ENCODE data around the gene PF4V1.

Gene PF4V1

DNA sequence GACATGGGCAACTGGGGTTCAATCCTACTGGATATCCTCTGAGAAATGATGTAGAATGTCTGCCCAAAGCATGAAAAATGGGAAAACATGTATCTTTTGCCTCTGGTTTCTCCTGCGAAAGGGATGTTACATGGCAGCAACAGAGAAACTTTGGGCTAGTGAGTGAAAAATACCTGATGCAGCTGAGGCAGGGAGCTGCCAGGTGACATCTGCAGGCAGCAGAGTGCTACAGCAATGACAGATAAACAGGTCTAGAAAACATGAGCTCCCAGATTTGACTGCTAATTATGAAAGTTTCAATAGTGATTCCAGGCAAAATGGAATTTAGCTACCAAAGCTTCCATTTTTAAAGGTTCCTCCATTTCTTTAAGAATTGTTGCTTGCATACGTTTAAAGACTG is 11.3 kb downstream of the PF4V1 start:
- no peak overlapping the region for H3K4me3 Mint-ChIP-seq
- H3K27me3 Mint-ChIP-seq (ENCODE audit: low read depth) = peaks cover 64% of the 10 kb centered on the region
- H3K27ac Mint-ChIP-seq = no peak overlapping the region
- no peaks in the 10 kb centered on the region for H3K36me3 Mint-ChIP-seq (ENCODE audit: low read depth)
- TF ChIP-seq, protein P1, sequence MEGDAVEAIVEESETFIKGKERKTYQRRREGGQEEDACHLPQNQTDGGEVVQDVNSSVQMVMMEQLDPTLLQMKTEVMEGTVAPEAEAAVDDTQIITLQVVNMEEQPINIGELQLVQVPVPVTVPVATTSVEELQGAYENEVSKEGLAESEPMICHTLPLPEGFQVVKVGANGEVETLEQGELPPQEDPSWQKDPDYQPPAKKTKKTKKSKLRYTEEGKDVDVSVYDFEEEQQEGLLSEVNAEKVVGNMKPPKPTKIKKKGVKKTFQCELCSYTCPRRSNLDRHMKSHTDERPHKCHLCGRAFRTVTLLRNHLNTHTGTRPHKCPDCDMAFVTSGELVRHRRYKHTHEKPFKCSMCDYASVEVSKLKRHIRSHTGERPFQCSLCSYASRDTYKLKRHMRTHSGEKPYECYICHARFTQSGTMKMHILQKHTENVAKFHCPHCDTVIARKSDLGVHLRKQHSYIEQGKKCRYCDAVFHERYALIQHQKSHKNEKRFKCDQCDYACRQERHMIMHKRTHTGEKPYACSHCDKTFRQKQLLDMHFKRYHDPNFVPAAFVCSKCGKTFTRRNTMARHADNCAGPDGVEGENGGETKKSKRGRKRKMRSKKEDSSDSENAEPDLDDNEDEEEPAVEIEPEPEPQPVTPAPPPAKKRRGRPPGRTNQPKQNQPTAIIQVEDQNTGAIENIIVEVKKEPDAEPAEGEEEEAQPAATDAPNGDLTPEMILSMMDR (IDR thresholded peaks at IDR 0.05; ENCODE audit: unreplicated experiment in 3 of 3) = peak; percentile 32 to 52 (median 42)
- H3K4me1 Mint-ChIP-seq = peaks cover 3% of the 10 kb centered on the region
- H3K9me3 Mint-ChIP-seq = no peaks in the 10 kb centered on the region

DNA sequence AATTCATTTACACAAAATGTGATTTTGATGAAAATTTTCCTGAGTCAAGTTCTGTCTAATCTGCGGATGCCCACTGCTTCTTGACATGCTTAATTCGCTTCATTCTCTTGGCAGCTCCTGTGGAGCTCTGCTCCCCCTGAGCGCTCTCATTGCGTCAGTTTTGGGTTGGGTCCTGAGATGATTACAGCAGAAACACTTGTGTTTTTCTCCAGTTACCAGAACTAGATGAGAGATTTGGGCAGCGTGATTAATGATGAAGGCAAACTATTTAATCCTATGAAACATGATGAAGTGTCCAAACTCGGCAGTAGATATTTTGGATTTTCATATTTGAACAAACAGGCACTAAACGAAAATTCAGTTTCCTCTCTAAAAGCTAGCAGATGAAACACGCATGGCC is 11.9 kb downstream of the PF4V1 start:
- Mint-ChIP-seq H3K27me3 (ENCODE audit: low read depth) (peaks cover 70% of the 10 kb centered on the region), H3K4me1 (peaks cover 3% of the 10 kb centered on the region), H3K27ac (no peak overlapping the region), H3K4me3 (no peak overlapping the region), H3K36me3 (ENCODE audit: low read depth) (no peaks in the 10 kb centered on the region), H3K9me3 (no peaks in the 10 kb centered on the region)
- TF ChIP-seq, protein P1 (IDR thresholded peaks at IDR 0.05; ENCODE audit: unreplicated experiment in 3 of 3) = no peak

DNA sequence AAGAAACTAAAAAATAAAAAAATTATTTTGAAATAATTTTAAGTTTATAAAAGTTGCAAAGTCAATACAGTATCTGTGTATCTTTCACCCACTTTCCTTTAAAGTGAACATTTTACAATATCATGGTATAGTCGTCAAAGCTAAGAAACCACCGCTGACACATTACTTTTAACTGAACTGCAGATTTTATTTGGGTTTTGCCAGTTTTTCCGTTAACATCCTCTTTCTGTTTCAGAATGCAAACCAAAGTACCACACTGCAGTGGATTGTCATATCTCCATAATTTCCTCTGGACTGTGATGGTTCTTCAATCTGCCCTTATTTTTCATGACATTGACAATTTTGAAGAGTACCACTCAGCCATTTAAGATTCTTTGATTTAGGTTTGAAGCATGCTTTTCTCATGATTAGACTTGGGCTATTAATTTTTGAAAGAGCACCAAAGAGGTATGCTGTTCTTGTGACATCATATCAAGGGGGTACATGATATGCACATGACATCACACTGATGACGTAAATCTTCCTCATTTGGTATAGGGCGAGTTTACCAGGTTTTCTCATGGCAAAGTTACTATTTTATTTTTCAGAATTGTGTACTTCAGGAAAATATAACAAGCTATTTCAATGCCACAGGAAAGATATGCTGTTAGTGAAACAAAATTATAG is 12.5 kb downstream of the PF4V1 start:
- H3K27me3 Mint-ChIP-seq (ENCODE audit: low read depth) = peaks cover 76% of the 10 kb centered on the region
- H3K27ac Mint-ChIP-seq = no peak overlapping the region
- no peaks in the 10 kb centered on the region for H3K9me3 Mint-ChIP-seq
- no peaks in the 10 kb centered on the region for H3K36me3 Mint-ChIP-seq (ENCODE audit: low read depth)
- no peak overlapping the region for H3K4me3 Mint-ChIP-seq
- TF ChIP-seq, protein P1 (IDR thresholded peaks at IDR 0.05; ENCODE audit: unreplicated experiment in 3 of 3) = no peak
- H3K4me1 Mint-ChIP-seq = peaks cover 3% of the 10 kb centered on the region

DNA sequence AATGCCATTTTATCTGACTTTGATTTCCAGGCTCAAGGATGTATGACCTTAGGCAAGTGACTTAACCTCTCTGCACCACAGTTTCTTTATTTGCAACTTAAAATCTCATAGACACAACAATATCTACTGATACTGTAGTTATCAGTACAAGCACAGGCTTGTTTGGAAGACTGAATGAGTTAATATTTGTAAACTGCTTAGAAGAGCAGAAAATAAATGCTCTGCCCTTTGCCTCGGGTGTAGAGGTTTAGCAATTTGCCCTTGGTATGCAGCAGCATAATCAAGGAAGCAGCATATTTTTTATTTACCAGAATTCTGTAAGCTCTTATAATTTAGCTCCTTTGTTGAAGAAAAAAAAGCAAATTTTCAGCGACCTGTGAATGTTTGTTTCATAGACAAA is 13.2 kb downstream of the PF4V1 start:
- TF ChIP-seq, protein P1 (IDR thresholded peaks at IDR 0.05; ENCODE audit: unreplicated experiment in 3 of 3) = no peak
- Mint-ChIP-seq H3K27me3 (ENCODE audit: low read depth) (peaks cover 82% of the 10 kb centered on the region), H3K36me3 (ENCODE audit: low read depth) (no peaks in the 10 kb centered on the region), H3K9me3 (no peaks in the 10 kb centered on the region), H3K27ac (no peak overlapping the region), H3K4me1 (peaks cover 3% of the 10 kb centered on the region), H3K4me3 (no peak overlapping the region)

DNA sequence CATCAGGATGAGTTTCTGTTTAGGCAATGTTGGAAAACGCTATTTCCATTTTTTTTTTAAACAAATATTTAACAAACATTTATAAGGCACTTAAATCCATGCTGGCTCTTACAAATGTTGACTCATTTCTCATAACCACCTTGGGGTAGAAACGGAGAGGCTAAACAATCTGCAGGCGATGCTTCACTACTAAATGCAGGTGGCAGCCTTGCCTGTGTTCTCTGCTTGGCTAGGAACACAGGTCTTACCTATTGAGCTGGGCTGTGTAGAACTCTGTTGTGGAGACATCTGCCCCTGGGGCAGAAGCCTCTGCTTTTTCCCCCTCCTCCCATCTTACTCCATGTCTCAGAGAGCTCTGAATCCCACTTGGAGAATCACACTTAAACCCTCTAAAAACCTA is 14.7 kb downstream of the PF4V1 start:
- TF ChIP-seq, protein P1 (IDR thresholded peaks at IDR 0.05; ENCODE audit: unreplicated experiment in 3 of 3) = no peak
- Mint-ChIP-seq H3K27me3 (ENCODE audit: low read depth) (peaks cover 90% of the 10 kb centered on the region), H3K27ac (no peak overlapping the region), H3K4me1 (peaks cover 3% of the 10 kb centered on the region), H3K36me3 (ENCODE audit: low read depth) (no peaks in the 10 kb centered on the region), H3K9me3 (no peaks in the 10 kb centered on the region), H3K4me3 (no peak overlapping the region)
